Measurements from ENCODE around the gene C5orf15. TPM values are rescaled to one million over a fixed set of nuclear protein-coding genes. Genes with fewer than 3 reads are reported as not detected.

C5orf15 gene
- total and polyA plus RNA-seq, 9 of the 15 experiments (the other 6 are each of a cell fraction or from before 2014, with no cell fraction given), result 23.3 to 50.7 (median 35.5) TPM

GRCh38 chr5:133921979-133922378, 46.4 kb downstream of the C5orf15 start (continued):
- no peak for TF ChIP-seq ZNF76 (CRISPR knock-in tag; IDR thresholded peaks at IDR 0.05; ENCODE audit: borderline replicate concordance)
- TF ChIP-seq GABPB1 (CRISPR knock-in tag; IDR thresholded peaks at IDR 0.05), result no peak
- no peak for TF ChIP-seq NFE2L1 (tag; IDR thresholded peaks at IDR 0.05; ENCODE audit: borderline replicate concordance, low read depth)
- no peak for TF ChIP-seq NR4A1 (CRISPR knock-in tag; IDR thresholded peaks at IDR 0.05)
- TF ChIP-seq NR4A1 (tag; IDR thresholded peaks at IDR 0.05), result no peak
- no peak for TF ChIP-seq NFRKB (IDR thresholded peaks at IDR 0.05; ENCODE audit: low read depth)
- TF ChIP-seq TOE1 (IDR thresholded peaks at IDR 0.05; ENCODE audit: borderline replicate concordance), result no peak
- TF ChIP-seq TOE1 (CRISPR knock-in tag; IDR thresholded peaks at IDR 0.05; ENCODE audit: borderline replicate concordance, low read depth), result no peak
- TF ChIP-seq BACH1 (tag; IDR thresholded peaks at IDR 0.05), result no peak
- TF ChIP-seq SMAD3 (CRISPR knock-in tag; conservative IDR thresholded peaks at IDR 0.05), result no peak
- TF ChIP-seq SMAD1 (IDR thresholded peaks at IDR 0.05; ENCODE audit: low read depth, low read length, partially characterized antibody), result no peak
- no peak for TF ChIP-seq ZNF133 (CRISPR knock-in tag; IDR thresholded peaks at IDR 0.05)

- no peaks in the 10 kb centered on the region for H4K20me1 ChIP-seq (replicated peaks; ENCODE audit: control insufficient read depth, insufficient read depth, low read length)
- H3K4me2 ChIP-seq (ENCODE audit: insufficient read depth, low read length), result no peak overlapping the region
- DNase-seq (ENCODE audit: extremely low read depth in 1 of 4, low spot score in 3 of 4) (no peak), ATAC-seq (no peak), FAIRE-seq (no peak)
- H3K9me3 ChIP-seq (replicated peaks; ENCODE audit: control insufficient read depth, insufficient read depth, low read depth, low read length), result no peaks in the 10 kb centered on the region
- no peaks in the 10 kb centered on the region for H3K36me3 ChIP-seq (ENCODE audit: control insufficient read depth, insufficient read depth, low read length)
- ChIA-PET POLR2A (interaction anchor here (0.6 kb wide), 1 partner anchor 17 kb away, joined by 3 read pairs; no protein-coding TSS in a partner anchor), CTCF (ENCODE audit: low intra/inter-chr PET ratio) (no interaction called here)
- no peaks in the 10 kb centered on the region for H3K9me1 ChIP-seq (ENCODE audit: control insufficient read depth, insufficient read depth, low read length)
- no peaks in the 10 kb centered on the region for H3K27me3 ChIP-seq (ENCODE audit: control insufficient read depth in 2 of 2, insufficient read depth in 2 of 2, low read length in 2 of 2)
- no peak overlapping the region for H2AFZ ChIP-seq (ENCODE audit: low read depth, low read length)
- no peak for TF ChIP-seq ARID3B (CRISPR knock-in tag; IDR thresholded peaks at IDR 0.05; ENCODE audit: borderline replicate concordance)
- TF ChIP-seq NFIC (IDR thresholded peaks at IDR 0.05), result peak; percentile 64
- peaks cover 7 to 15% of the 10 kb centered on the region in 2 experiments; a peak in 4 of 5 replicates for H3K4me1 ChIP-seq (replicated peaks in 1 of 2; ENCODE audit: control insufficient read depth in 2 of 2, insufficient read depth in 2 of 2, low read length in 2 of 2)
- no peak overlapping the region for H3K27ac ChIP-seq (ENCODE audit: extremely low read depth, low read depth, low read length)
- 18% methylated on average over 4 of the region's 7 CpGs for WGBS (ENCODE audit: insufficient coverage, low coverage, missing lambda C conversion rate)
- in situ Hi-C loops (cut with MboI), result no loop called here
- H3K79me2 ChIP-seq (ENCODE audit: control insufficient read depth, insufficient read depth, low read length), result no peaks in the 10 kb centered on the region
- BruUV-seq (replicated peaks), result no TSS peak
- H3K4me3 ChIP-seq, result no peak overlapping the region
- H3K9ac ChIP-seq (ENCODE audit: insufficient read depth in 1 of 2, low read depth in 2 of 2, low read length in 2 of 2), result no peak overlapping the region
- intact Hi-C loops (cut with micrococcal nuclease), result no loop called here
Observed at GRCh38 chr5:133921069-133921468, 47.4 kb downstream of the C5orf15 start.

Data from K562 (cell line).